T follicular helper cell (primary cell): ENCODE measurements around the gene GPR35.

ENCODE experiments used
- DNase-seq: peaks from one replicate; pipeline ENCODE4 v3.0.0-alpha.2; 2020; ENCODE audit warnings: low read depth

Gene GPR35

DNA sequence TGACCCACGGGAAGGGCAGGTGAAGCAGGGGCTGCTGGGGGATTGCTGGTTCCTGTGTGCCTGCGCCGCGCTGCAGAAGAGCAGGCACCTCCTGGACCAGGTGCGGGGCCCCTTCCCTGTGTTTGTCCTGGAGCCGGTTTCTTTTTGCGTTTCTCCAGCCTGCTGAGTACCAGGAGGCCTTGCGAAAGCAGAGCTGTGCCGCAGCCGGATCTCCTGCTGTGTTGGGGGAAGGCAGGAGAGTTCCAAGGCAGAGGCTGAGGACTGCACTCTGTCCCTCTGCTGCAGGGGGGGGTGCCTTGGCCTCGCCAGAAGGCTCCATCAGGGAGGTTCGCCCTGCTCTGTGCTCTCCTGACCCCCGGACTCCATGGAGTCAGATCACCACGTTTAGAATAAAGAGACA, 35.9 kb upstream of the GPR35 start:
- DNase-seq = no peak

DNA sequence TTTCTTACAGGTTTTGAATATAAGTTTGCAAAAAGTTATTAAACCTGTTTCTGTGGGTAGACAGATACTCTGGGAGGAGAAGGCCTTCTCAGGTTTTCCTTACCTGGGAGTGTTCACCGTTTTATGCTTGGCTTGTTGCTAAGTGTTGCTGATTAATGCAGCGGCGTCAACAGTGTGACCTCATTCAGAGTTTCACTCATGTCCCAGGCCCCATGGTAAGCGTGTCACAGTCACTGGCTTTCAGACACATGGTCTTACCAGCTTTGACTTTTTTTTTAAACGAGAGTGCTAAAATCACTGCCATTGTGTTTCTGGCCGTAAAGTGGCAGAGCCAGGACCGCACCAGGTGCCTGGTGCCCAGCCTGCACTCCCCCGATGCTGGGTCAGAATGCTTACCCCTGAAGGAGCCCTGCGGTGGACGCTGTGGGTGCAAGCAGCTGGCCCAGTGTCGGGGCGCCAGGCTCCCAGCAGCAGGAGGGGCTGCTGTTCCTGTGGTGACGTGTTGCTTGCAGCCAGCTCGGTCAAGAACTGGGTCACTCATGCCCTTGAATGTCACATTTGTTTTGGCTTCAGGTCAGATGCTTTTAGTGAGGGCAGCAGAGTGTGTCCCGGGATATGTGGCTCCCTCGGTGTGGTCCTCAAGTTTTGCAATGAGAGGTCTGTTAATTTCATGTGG, 35.3 kb upstream of the GPR35 start:
- no peak for DNase-seq

DNA sequence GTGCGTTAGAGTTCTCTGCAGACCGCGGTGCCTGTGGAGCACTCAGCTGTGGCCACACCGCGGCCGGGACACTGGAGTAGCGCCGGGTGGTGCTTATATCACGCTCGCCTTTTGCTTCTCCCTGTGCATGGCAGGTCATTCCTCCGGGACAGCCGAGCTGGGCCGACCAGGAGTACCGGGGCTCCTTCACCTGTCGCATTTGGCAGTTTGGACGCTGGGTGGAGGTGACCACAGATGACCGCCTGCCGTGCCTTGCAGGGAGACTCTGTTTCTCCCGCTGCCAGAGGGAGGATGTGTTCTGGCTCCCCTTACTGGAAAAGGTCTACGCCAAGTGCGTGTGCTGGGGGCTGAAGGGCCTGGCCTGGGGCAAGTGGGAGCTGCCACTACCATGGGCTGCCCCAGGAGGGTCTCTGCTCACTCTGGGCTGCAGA, 34.6 kb upstream of the GPR35 start:
- no peak for DNase-seq

DNA sequence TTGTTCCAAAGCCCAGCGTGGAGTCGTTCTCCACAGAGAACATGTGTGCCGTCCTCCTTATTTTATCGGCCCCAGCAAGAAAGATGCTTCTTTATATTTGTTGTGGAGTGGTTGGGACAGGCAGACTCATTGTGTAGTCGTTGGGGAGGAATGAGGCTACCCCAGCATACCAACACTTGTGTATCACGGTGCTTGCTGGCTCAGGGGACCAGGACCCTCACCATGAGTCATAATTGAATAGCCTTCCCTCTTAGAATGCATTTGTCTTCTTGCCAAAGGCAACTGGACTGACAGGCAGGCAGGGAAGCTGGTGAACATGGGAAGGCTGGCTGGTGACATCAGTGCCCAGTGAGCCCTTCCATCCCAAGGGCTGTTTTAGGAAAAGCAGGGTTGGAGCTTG, 34.1 kb upstream of the GPR35 start:
- no peak for DNase-seq

DNA sequence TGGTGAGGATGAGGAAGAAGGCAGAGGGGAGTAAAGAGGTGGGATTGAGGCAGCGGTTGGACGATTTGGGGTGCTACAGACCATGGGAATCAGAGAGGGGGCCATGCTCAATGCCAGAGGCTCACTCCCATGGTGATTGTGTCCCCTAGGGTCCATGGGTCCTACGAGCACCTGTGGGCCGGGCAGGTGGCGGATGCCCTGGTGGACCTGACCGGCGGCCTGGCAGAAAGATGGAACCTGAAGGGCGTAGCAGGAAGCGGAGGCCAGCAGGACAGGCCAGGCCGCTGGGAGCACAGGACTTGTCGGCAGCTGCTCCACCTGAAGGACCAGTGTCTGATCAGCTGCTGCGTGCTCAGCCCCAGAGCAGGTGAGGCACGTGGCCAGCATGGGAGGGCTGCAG, 33.5 kb upstream of the GPR35 start:
- no peak for DNase-seq

DNA sequence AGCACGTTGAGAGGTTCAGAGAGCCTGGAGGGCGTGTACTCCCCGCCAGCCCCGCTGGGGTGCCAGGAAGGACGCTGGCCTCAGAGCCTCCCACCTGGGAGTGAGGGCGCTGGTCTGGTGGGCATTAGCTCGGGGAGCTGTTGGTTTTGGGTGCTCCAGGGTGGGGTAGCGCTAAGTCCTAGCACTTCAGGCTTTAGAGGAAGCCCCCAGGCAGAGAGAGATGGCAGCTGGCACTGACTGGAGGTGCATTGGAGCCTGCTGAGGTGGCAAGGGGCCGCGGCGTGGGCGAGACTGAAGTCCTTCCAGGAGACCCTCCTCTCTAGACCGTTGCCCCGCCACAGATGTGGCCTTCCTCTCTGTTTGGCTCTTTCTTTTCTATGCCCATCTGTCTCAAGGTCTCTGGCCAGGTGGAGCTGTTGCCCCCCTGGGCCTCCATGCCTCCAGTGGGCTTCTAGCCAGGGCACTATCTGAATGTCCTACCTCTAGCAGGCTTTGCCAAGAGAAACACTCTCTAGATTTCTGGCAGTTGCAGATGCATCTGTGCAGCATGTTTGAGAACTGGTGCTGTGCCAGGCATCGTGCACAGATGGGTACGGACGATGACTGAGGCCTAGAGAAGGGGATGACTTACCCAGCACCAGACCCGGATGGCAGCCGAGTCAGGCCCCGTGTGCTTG, 32.1 kb upstream of the GPR35 start:
- no peak for DNase-seq

DNA sequence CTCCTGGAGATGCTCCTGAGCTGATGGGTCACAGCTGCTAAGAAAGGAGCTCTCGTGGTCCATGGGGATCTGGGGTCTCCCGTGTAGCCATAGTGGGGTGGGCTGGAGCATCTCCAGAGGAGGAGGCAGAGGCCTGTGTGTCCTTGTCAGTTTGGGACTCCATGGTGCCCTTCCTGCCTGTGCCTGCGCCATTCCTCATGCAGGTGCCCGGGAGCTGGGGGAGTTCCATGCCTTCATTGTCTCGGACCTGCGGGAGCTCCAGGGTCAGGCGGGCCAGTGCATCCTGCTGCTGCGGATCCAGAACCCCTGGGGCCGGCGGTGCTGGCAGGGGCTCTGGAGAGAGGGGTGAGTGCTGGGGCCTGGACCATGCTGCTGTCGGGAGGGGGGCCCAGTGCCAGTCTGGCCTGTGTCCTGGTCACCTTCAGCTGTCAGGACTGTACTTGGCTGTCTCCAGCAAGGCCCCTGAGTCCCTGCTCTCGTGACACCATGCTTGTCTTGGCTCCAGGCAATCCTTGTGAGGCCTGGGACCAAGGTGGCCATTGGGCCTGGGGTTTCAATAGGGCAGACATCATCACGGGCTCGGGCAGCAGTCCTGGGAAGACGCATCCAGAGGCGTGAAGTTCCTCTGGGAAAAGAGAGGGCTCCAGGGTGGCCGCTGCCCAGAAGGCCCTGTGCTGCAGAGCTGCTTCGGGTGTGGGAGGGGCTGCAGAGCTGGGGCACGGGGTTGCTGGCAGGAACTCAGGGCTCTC, 31.4 kb upstream of the GPR35 start:
- DNase-seq = no peak

DNA sequence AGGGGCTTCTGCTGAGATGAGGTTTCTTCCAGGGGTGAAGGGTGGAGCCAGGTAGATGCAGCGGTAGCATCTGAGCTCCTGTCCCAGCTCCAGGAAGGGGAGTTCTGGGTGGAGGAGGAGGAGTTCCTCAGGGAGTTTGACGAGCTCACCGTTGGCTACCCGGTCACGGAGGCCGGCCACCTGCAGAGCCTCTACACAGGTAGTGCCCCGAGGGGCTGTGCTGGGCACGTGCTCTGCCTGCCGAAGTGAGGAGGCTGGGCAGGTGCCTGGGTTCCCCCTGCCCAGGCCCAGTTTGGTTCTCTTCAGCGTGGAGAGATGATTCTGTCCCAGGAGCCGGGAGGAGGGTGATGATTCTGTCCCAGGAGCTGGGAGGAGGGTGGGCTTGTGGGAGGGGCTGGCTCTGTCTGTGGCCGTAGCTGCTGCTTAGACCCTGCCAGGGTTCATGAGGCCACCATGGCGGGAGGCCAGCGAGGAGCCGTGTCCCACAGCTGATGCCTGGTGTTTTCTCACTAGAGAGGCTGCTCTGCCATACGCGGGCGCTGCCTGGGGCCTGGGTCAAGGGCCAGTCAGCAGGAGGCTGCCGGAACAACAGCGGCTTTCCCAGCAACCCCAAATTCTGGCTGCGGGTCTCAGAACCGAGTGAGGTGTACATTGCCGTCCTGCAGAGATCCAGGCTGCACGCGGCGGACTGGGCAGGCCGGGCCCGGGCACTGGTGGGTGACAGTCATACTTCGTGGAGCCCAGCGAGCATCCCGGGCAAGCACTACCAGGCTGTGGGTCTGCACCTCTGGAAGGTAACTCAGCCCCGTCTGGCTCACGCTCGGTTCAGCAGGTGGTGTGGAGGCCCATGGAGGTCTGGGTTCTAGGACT, 30.5 kb upstream of the GPR35 start:
- DNase-seq = no peak

DNA sequence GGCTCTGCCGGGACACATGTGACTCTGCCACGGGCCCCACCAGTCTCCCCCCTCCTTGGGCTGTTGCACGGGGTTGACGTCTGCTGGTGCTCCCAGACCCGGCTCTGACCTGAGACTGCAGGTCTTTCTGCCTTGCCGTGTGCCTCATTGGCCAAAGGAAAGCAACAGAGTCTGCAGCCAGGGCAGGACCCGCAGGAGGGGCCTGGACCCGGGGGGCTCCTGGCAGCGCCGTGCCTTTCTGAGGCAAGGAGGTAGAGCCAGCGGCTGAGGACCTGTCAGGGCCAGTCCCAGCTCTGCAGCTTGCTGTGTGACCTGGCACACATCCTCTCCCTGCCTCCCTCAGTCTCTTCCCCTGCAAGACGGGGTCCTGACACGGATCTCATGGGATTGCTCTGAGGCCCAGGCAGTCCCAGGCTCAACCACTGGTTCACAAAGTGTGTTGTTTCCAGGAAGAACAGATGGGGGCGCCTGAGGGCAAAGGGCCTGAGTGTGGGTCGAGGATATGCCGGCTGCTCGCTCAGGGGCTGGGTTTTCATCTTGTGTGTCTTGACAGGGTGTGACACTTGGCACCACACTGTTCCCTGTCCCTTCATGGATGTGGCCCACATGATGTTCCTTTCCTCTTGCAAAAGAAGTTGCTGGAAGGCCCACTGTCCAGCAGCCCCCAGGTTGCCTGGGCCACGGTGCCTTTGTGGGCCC, 29.8 kb upstream of the GPR35 start:
- DNase-seq = no peak

DNA sequence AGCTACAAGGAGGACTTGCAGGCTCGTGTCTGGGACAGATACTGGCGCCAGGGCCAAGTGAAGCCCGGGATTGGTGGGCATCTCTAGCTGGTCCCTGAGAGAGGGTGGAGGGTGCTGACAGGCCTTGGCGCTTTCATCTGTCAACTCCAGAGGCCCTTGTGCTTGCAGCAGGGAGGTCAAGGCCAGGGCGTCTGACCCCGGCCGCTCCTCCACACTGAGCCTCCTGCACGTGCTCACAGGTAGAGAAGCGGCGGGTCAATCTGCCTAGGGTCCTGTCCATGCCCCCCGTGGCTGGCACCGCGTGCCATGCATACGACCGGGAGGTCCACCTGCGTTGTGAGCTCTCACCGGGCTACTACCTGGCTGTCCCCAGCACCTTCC, 29.2 kb upstream of the GPR35 start:
- no peak for DNase-seq

DNA sequence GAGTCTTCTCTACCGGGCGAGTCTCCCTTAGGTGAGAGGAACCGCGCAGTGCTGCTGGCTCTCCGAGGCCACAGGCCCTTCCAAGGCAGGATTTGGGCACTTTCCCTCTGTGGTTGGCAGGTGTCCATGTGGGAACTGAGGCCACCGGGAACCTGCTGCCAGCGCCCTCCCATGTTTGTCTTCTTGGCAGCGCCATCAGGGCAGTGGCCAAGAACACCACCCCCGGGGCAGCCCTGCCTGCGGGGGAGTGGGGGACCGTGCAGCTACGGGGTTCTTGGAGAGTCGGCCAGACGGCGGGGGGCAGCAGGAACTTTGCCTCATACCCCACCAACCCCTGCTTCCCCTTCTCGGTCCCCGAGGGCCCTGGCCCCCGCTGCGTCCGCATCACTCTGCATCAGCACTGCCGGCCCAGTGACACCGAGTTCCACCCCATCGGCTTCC, 28.8 kb upstream of the GPR35 start:
- no peak for DNase-seq

DNA sequence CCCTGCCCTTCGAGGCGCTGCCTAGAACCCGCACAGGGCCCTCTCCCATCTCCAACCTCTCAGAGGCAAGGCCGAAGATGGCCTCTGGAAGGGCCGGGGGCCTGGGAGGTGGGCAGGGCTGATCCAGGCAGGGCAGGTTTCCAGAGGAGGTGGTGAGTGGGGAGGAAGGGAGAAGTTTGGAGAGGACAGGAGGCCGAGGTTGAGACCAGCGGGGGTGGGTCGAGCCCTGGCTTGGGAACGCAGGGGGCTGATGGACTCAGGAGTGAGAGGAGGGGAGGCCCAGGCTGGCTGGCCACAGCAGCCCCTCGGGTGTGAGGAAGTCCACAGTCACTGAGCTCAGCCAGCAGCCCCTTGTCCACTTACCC, 28.2 kb upstream of the GPR35 start:
- no peak for DNase-seq

DNA sequence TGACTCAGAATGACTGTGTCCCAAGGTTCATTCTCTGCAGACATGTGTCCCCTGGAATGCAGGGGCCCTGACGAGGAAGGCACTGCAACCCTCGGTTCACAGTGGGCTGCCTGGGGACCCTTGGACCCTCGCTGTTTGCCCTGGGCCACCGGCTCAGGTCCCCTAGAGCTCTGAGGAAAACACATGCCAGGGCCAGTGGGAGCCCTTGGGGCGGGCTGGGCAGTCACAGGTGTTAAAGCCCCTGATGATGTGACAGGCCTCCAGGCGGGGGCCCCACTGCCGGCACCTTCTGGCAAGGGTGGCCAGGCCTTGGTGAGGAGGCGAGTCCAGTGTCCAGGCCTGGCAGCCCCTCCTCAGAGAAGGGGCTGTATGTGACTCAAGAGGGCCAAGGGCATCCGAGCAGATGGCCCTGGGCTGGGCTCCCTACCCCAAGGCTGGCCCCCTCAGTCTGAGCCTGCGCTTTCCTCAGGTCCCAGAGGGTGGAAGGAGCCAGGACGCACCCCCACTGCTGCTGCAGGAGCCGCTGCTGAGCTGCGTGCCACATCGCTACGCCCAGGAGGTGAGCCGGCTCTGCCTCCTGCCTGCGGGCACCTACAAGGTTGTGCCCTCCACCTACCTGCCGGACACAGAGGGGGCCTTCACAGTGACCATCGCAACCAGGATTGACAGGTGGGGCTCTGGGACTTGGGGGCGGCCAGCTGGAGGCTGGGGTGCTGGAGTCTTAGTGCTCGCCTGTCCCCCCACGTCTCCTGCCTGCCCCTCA, 27.7 kb upstream of the GPR35 start:
- no peak for DNase-seq

DNA sequence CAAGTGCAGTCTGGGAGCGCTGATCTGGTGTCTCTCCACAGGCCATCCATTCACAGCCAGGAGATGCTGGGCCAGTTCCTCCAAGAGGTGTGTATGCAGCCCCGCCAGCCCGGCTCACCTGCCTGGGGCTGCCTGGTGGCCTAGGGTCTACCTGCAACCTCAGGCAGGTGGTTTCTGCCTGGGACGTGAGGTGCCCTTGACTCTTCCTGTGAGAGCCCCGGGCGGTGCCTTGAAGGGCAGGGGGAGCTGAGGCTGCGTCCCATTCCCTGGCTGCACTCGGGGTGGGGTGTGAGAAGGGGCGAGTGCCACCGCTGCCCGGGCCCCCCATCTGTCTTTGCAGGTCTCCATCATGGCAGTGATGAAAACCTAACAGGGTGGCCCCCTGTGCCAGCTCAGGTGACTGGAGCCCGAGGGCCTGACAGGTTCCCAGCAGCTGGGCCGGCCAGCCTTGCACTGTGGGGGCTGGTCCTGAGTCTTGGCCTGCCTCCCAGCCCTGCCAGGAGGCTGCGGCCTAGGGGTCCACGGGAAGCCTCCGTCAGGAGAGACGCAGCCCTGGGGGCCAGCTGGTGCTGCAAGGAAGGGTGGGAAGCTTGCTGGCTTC, 26.9 kb upstream of the GPR35 start:
- no peak for DNase-seq

DNA sequence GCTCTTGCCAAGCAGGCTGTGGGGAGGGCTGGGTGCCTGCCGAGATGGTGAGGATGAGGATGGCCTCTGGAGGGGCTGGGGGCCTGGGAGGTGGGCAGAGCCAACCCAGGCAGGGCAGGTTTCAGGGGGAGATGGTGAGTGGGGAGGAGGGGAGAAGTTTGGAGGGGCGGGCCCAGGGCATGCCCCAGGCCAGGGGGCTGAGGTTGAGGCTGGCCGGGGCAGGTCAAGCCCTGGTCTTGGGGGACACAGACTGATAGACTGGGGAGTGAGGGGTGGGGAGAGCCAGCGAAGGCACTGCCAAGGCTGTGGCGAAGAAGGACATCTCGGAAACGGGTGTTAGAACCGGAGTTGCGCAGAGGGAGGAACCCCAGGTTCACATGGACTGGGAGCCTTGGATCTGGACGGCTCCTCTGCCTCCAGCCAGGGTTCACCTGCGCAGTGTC, 26.1 kb upstream of the GPR35 start:
- no peak for DNase-seq

DNA sequence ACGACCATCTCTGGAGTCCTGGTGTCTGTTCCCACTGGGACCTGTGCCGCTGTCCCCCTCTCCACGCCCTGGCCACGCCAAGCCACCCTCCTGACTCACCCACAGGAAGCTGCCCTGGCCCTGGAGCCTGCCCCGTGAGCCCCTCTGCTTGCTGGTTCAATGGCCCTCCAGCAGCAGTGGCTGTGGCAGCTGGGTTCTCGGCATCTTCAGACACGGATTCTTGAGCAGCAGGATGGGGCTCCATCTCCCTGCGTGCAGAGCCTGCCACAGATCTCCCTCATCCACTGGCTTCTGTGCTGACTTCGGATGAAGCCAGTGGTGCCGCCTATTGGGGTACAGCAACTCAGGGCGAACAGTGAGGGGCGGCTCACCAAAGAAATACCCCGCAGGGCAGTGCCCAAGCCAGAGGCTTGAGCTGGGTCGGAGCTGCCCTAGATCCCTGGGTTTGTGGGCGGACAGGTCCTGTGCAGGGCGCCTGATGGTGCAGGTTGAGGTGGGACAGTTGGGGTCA, 24.8 kb upstream of the GPR35 start:
- no peak for DNase-seq

DNA sequence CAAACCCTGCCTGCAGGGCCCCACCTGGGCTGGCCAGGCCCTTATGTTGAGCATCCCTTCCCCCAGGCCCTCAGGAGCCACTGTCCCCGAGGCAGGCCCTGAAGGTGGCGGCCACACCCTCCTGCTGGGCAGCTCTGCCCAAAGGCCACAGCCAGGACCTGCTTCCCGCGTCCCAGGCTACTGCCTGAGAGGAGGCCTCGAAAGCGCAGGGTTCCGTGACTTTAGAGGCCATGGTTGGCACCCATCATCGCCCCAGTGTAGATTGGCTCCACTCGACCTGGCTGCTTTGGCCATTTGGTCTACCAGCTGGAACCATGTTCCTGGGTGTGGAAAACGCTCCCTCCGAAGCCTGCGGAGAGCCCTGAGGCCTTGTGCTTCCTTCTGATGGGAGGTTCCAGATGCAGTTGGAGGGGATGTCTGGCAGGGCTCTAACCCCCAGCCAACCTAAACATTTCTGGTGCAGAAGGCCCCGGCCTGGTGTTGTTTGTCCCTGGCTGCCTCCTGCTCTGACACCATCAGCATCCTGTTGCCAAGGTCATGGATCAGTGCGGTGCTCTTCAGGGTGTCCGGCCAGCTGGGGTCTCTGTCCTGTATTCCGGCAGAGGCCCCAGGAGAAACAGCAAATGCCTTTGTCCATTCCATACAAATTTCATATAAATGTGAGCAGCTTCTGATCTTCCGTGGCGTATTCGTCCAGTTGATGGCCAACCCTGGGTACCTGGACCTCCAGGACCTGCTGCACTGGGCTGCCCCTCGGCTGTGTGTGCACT, 24.0 kb upstream of the GPR35 start:
- DNase-seq = no peak

DNA sequence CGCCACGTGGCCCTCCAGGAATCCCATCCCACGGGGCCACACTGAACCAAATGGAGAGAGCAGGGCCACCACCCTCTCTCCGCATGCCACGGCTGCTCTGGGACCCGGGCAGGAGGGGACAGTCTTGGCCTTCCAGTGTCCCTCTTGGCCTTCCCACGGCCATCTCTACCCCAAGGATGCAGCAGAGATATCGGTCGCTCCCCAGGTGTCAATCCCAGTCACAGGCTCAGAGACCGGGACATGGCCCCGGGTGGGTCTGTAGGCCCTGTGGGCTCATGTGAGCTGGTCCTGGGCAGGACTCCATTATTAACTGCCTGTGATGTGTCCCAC, 23.5 kb upstream of the GPR35 start:
- DNase-seq = no peak

DNA sequence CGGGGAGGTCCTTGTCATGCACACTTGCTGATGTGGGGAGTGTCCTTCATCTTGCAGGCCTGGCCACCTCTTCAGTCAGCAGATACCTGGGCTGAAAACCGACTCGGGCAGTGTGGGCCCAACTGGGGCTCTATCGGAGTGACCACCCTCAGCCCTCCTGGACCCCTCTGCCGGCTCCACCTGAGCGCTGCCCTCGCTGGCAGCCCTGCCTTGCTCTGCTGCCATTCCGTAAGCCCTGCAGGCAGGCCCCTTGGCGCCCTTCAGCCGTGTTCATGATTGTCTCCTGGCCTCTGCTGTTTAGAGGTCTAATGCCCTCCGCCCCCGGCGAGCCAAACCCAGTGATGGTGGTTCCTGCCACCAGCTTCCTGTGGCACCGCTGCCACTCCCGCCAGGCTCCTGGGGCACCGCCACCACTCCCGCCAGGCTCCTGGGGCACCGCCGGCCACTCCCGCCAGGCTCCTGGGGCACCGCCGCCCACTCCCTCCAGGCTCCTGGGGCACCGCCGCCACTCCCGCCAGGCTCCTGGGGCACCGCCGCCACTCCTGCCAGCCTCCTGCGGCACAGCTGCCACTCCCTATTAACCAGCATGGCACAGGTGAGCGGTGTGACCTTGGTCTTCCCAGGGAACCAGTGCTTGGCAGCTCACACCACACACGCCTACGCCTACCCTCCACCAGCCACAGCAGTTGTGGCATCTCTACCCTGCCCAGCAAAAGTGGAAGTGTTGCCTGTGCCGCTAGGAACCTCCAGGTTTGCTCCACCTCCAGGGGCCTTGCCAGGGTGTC, 22.8 kb upstream of the GPR35 start:
- DNase-seq = no peak
